Neural cell (in vitro differentiated cells): ENCODE measurements around the gene UQCC3. TPM values are rescaled to one million over a fixed set of nuclear protein-coding genes. Genes with fewer than 3 reads are reported as not detected.

Experiments
- H2AFZ ChIP-seq: fragments of 200-600, 300-800 bp; sonication (generic), shearing (Covaris generic); 2 replicates; pipeline ENCODE4 v1.6.0; 2014; ENCODE audit warnings: low read depth, mild to moderate bottlenecking, antibody characterized with exemption, low read length, moderate library complexity
- H3F3A ChIP-seq: fragments of 200-600 bp; shearing (Covaris generic); 2 replicates; pipeline ENCODE4 v1.6.1; 2016; ENCODE audit warnings: mild to moderate bottlenecking, moderate library complexity, mixed read lengths, antibody characterized with exemption, low read length; ENCODE audit not compliant: insufficient read depth, poor library complexity, severe bottlenecking
- H3K27ac ChIP-seq: fragments of 200-600, 300-800 bp; sonication (generic), shearing (Covaris generic); 2 replicates; pipeline ENCODE4 v1.5.1; 2014; ENCODE audit warnings: mild to moderate bottlenecking, low read length, moderate library complexity
- H3K27me3 ChIP-seq: fragments of 300-800, 200-600 bp; sonication (generic), shearing (Covaris generic); 2 replicates; pipeline ENCODE4 v1.6.0; 2014; ENCODE audit warnings: mild to moderate bottlenecking, low read depth, low read length, moderate library complexity; ENCODE audit not compliant: insufficient read depth
- H3K36me3 ChIP-seq: fragments of 300-800, 200-600 bp; sonication (generic), shearing (Covaris generic); 2 replicates; pipeline ENCODE4 v1.5.1; 2014; ENCODE audit warnings: mild to moderate bottlenecking, antibody characterized with exemption, low read length, moderate library complexity; ENCODE audit not compliant: insufficient read depth
- H3K4me2 ChIP-seq: fragments of 300-800, 200-600 bp; sonication (generic), shearing (Covaris generic); 2 replicates; pipeline ENCODE4 v1.6.0; 2014; ENCODE audit warnings: mild to moderate bottlenecking, low read length
- H3K4me3 ChIP-seq: fragments of 300-800, 200-600 bp; sonication (generic), shearing (Covaris generic); 2 replicates; pipeline ENCODE4 v1.5.1; 2014; ENCODE audit warnings: mild to moderate bottlenecking, low read length, moderate library complexity
- H3K79me2 ChIP-seq: fragments of 200-600 bp; shearing (Covaris generic); replicated peaks from 2 replicates; pipeline ENCODE4 v1.6.0; 2014; ENCODE audit warnings: mild to moderate bottlenecking, low read length, moderate library complexity; ENCODE audit not compliant: insufficient read depth
- H3K9ac ChIP-seq: fragments of 300-800, 200-600 bp; sonication (generic), shearing (Covaris generic); 2 replicates; pipeline ENCODE4 v1.6.1; 2016; ENCODE audit warnings: mild to moderate bottlenecking, low read length, mixed read lengths
- H3K9me2 ChIP-seq: fragments of 200-600 bp; shearing (Covaris generic); 2 replicates; pipeline ENCODE4 v1.6.1; 2016; ENCODE audit warnings: mild to moderate bottlenecking, low read length, mixed read lengths; ENCODE audit not compliant: insufficient read depth
- H3K9me3 ChIP-seq: fragments of 200-600, 300-800 bp; sonication (generic), shearing (Covaris generic); 2 replicates; pipeline ENCODE4 v1.6.1; 2016; ENCODE audit warnings: mild to moderate bottlenecking, mixed run types, low read length, moderate library complexity, mixed read lengths
- H4K20me1 ChIP-seq: fragments of 200-600 bp; shearing (Covaris generic); 2 replicates; pipeline ENCODE4 v1.6.1; 2016; ENCODE audit warnings: mild to moderate bottlenecking, mixed run types; ENCODE audit not compliant: insufficient read depth
- EP300 ChIP-seq: fragments of 450-650 bp; conservative IDR thresholded peaks from 2 replicates; pipeline ENCODE4 v1.6.1; 2014; ENCODE audit warnings: antibody characterized with exemption, mild to moderate bottlenecking, moderate library complexity; ENCODE audit not compliant: poor library complexity, severe bottlenecking
- EZH2 ChIP-seq: fragments of 200-600, 300-800 bp; shearing (Covaris generic), sonication (generic); IDR thresholded peaks from 2 replicates; pipeline ENCODE4 v1.6.1; 2014; ENCODE audit warnings: antibody characterized with exemption, low read length, borderline replicate concordance, mild to moderate bottlenecking; ENCODE audit not compliant: insufficient read depth, poor library complexity, severe bottlenecking
- MXI1 ChIP-seq: fragments of 450-650 bp; conservative IDR thresholded peaks from 2 replicates; pipeline ENCODE4 v1.6.1; 2014; ENCODE audit warnings: antibody characterized with exemption, mild to moderate bottlenecking; ENCODE audit not compliant: poor library complexity, severe bottlenecking
- POLR2AphosphoS5 ChIP-seq: IDR thresholded peaks from 2 replicates; pipeline ENCODE4 v1.6.1; 2012
- RAD21 ChIP-seq: fragments of 450-650 bp; conservative IDR thresholded peaks from 2 replicates; pipeline ENCODE4 v1.6.1; 2014; ENCODE audit warnings: antibody characterized with exemption, mild to moderate bottlenecking, moderate library complexity
- SMC3 ChIP-seq: fragments of 450-650 bp; conservative IDR thresholded peaks from 2 replicates; pipeline ENCODE4 v1.6.1; 2014; ENCODE audit warnings: antibody characterized with exemption, mild to moderate bottlenecking, moderate library complexity; ENCODE audit not compliant: poor library complexity
- TAF1 ChIP-seq: IDR thresholded peaks from 2 replicates; pipeline ENCODE4 v1.6.1; 2012; ENCODE audit warnings: low read depth
- polyA plus RNA-seq: library from polyadenylated mRNA; depleted of rRNA; stranded (reverse); fragments of >200 nt; gene quantifications from 2 replicates; pipeline ENCODE4 v1.2.3, GENCODE V29; 2014
- TF ChIP-seq, protein P1 (sequence below): IDR thresholded peaks from 2 replicates; pipeline ENCODE4 v1.6.1; 2012; ENCODE audit warnings: borderline replicate concordance

UQCC3 gene
- polyA plus RNA-seq, 1 donor from 2014 or later: 8.4 TPM

DNA sequence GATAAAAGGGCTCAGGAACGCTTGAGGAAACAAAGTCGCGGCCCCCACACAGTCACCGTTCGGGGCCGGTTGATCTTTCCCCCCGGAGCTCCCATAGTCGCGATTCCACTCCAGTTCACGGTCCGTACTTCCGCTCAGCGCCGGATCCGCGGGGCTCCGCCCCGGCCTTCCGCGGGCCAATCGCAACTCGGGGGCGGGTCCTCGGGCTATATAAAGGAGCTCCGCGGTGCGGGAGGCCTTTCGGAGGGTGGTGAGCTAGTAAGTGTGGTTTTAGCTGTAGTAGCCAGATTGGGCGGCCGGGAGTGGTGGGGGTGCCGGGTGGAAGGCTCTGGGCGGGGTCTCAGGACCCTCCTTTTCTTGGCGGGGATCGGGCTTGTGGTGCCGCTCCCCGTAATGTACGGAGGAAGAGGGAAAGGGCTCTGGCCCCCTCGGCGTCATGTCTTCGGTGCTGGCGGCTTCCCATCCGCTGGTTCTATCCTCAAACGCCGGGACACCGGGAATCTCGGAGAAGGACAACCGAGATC lies 6.3 kb upstream of the UQCC3 start, which contains the start of the genes C11orf98 and CSKMT:
C11orf98 (minus strand) TSS at position 136 of the 524 bp plus-strand sequence; CDS start at position 95, 41 bp downstream.
CSKMT (plus strand) TSS at position 238 of the 524 bp plus-strand sequence. CDS start 568 bp downstream, outside the sequence.
- H2AFZ ChIP-seq: peak within 1 kb of the TSS; percentile 80
- H3K9ac ChIP-seq: peak within 1 kb of the TSS; percentile 96
- peaks cover 10% of the 10 kb centered on the region for H3K79me2 ChIP-seq
- H3K36me3 ChIP-seq: no peaks in the 10 kb centered on the region
- TF ChIP-seq SMC3 (no peak), TAF1 (peak; percentile 93), EP300 (peak; percentile 18), EZH2 (no peak), POLR2AphosphoS5 (peak; percentile 99), MXI1 (peak; percentile 49)
- TF ChIP-seq, protein P1, sequence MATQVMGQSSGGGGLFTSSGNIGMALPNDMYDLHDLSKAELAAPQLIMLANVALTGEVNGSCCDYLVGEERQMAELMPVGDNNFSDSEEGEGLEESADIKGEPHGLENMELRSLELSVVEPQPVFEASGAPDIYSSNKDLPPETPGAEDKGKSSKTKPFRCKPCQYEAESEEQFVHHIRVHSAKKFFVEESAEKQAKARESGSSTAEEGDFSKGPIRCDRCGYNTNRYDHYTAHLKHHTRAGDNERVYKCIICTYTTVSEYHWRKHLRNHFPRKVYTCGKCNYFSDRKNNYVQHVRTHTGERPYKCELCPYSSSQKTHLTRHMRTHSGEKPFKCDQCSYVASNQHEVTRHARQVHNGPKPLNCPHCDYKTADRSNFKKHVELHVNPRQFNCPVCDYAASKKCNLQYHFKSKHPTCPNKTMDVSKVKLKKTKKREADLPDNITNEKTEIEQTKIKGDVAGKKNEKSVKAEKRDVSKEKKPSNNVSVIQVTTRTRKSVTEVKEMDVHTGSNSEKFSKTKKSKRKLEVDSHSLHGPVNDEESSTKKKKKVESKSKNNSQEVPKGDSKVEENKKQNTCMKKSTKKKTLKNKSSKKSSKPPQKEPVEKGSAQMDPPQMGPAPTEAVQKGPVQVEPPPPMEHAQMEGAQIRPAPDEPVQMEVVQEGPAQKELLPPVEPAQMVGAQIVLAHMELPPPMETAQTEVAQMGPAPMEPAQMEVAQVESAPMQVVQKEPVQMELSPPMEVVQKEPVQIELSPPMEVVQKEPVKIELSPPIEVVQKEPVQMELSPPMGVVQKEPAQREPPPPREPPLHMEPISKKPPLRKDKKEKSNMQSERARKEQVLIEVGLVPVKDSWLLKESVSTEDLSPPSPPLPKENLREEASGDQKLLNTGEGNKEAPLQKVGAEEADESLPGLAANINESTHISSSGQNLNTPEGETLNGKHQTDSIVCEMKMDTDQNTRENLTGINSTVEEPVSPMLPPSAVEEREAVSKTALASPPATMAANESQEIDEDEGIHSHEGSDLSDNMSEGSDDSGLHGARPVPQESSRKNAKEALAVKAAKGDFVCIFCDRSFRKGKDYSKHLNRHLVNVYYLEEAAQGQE: peak; percentile 83
- H3K27me3 ChIP-seq: no peaks in the 10 kb centered on the region
- H3K4me3 ChIP-seq: peak within 1 kb of the TSS; percentile 95
- peak within 1 kb of the TSS; percentile 78 for H3K4me2 ChIP-seq
- H4K20me1 ChIP-seq: no peaks in the 10 kb centered on the region
- no peaks in the 10 kb centered on the region for H3F3A ChIP-seq
- H3K27ac ChIP-seq: peak within 1 kb of the TSS; percentile 95
- no peaks in the 10 kb centered on the region for H3K9me3 ChIP-seq
- no peaks in the 10 kb centered on the region for H3K9me2 ChIP-seq

DNA sequence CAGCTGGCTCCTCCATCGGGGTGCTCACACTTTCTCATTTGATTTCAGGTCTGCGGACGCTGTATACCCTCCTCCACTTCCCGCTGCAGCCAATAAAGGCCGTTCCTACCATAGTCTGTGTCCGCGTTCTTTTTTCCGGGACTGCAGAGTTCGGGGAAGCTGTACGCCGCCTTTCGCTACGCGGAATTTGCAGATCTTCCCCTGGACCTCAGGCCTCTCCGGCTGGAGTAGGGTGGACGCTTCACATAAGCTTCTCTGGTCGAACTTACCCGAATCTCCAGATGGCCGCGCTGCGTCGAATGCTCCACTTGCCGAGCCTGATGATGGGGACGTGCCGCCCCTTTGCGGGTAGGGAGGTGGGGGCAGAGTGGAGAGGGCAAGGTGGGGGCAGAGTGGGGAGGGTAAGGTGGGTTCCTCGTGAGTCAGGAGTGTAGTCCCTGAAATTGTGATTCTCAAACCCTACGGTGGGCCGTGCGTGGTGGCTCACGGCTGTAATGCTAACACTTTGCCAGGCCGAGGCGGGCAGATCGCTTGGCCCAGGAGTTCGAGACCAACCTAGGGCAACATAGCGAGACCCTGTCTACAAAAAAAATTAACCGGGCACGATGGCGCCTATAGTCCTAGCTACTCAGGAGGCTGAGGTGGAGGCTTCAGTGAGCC lies 5.7 kb upstream of the UQCC3 start:
- no peaks in the 10 kb centered on the region for H3K9me3 ChIP-seq
- H2AFZ ChIP-seq: peak overlapping the region; percentile 40
- peak overlapping the region; percentile 95 for H3K4me3 ChIP-seq
- H3F3A ChIP-seq: no peaks in the 10 kb centered on the region
- peaks cover 10% of the 10 kb centered on the region for H3K79me2 ChIP-seq
- no peaks in the 10 kb centered on the region for H3K9me2 ChIP-seq
- peak overlapping the region; percentile 78 for H3K4me2 ChIP-seq
- H3K27me3 ChIP-seq: no peaks in the 10 kb centered on the region
- H3K9ac ChIP-seq: peak overlapping the region; percentile 96
- TF ChIP-seq RAD21: no peak
- no peak for TF ChIP-seq EZH2
- TF ChIP-seq, protein P1: no peak
- no peak for TF ChIP-seq SMC3
- no peak for TF ChIP-seq POLR2AphosphoS5
- H4K20me1 ChIP-seq: no peaks in the 10 kb centered on the region
- no peaks in the 10 kb centered on the region for H3K36me3 ChIP-seq
- peak overlapping the region; percentile 95 for H3K27ac ChIP-seq
